ENCODE data around the gene NFKBIB. TPM values are rescaled to one million over a fixed set of nuclear protein-coding genes. Genes with fewer than 3 reads are reported as not detected.

NFKBIB gene
- total RNA-seq, 1 experiment from 2014 or later: 43.7 TPM

DNA sequence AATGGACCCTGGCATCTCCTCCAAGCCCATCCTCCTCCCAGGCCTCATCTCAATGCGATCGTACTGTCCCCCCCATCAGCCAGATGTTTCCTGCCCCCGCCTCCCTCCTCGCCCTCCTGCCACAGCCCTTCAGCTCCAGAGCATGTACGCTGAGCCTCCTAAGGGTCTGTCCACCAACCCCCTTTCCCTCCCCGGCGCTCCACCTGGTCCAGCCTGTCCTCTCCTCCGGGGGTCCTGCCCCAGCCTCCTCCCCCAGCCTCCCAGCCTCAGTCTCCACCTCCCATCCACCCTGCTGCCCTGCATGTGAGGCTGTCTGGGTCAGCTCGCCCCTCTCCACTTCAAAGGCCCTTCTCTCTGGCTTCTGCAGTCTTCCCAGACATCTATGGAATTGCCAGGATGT is 4.8 kb upstream of the NFKBIB start:
- POLR2A ChIA-PET (ENCODE audit: unreplicated experiment): no interaction called here
- Histone ChIP-seq H3K4me2 (ENCODE audit: low read length) (no peak overlapping the region), H3K79me2 (ENCODE audit: low read length) (peaks cover 11% of the 10 kb centered on the region; the same call in 1 of the 2 replicates), H3F3A (ENCODE audit: low read length, unreplicated experiment) (no peaks in the 10 kb centered on the region), H3K4me1 (ENCODE audit: insufficient read depth, low read length) (0 out of 2 replicates have a peak, but pooled peaks cover 3% of the 10 kb centered on the region), H4K20me1 (ENCODE audit: low read length) (no peaks in the 10 kb centered on the region), H2AFZ (ENCODE audit: low read length) (no peak overlapping the region), H3K36me3 (ENCODE audit: low read depth, low read length) (no peaks in the 10 kb centered on the region), H3K9me2 (replicated peaks; ENCODE audit: low read length) (no peaks in the 10 kb centered on the region), H3K27me3 (ENCODE audit: low read length) (no peaks in the 10 kb centered on the region), H3K9ac (ENCODE audit: low read length) (no peak overlapping the region), H3K4me3 (ENCODE audit: low read length) (no peak overlapping the region), H3K9me3 (ENCODE audit: low read length) (no peaks in the 10 kb centered on the region), H3K27ac (ENCODE audit: low read length) (no peak overlapping the region)
- CTCF ChIA-PET: no interaction called here
- no TSS peak for BruUV-seq (replicated peaks)
- ATAC-seq: no peak
- DNase-seq: no peak
- intact Hi-C loops (cut with micrococcal nuclease): loop anchor here (5.0 kb wide), 1 partner anchor 43 kb away; no protein-coding TSS in a partner anchor
- TF ChIP-seq EZH2 (IDR thresholded peaks at IDR 0.05; ENCODE audit: low read length, unreplicated experiment): no peak

GRCh38 chr19:38898788-38899446 is 852 bp upstream of the NFKBIB start:
- intact Hi-C loops (cut with micrococcal nuclease): loop anchor here (1.0 to 5.0 kb wide), 2 partner anchors 31 to 47 kb away; partner anchors contain the start of genes MRPS12 and SARS2
- DNase-seq: peak; percentile 14
- no peak overlapping the region for H3K27ac ChIP-seq (ENCODE audit: low read length)
- H4K20me1 ChIP-seq (ENCODE audit: low read length): no peaks in the 10 kb centered on the region
- H3K4me3 ChIP-seq (ENCODE audit: low read length): peak overlapping the region; percentile 78
- H3K4me1 ChIP-seq (ENCODE audit: insufficient read depth, low read length): 0 out of 2 replicates have a peak, but pooled peaks cover 3% of the 10 kb centered on the region
- no peaks in the 10 kb centered on the region for H3K36me3 ChIP-seq (ENCODE audit: low read depth, low read length)
- peak; percentile 8; the same call in 1 of the 2 replicates for ATAC-seq
- H3K9ac ChIP-seq (ENCODE audit: low read length): peak overlapping the region; percentile 73
- H3K79me2 ChIP-seq (ENCODE audit: low read length): peaks cover 29% of the 10 kb centered on the region
- POLR2A ChIA-PET (ENCODE audit: unreplicated experiment): interaction anchor here (0.6 kb wide), 1 partner anchor 240 kb away, joined by 9 read pairs; no protein-coding TSS in a partner anchor
- BruUV-seq (replicated peaks): TSS peak; percentile 57
- CTCF ChIA-PET: no interaction called here
- no peaks in the 10 kb centered on the region for H3K9me3 ChIP-seq (ENCODE audit: low read length)
- no peaks in the 10 kb centered on the region for H3K9me2 ChIP-seq (replicated peaks; ENCODE audit: low read length)
- H3F3A ChIP-seq (ENCODE audit: low read length, unreplicated experiment): no peaks in the 10 kb centered on the region
- H2AFZ ChIP-seq (ENCODE audit: low read length): peak overlapping the region; percentile 83
- TF ChIP-seq EZH2 (IDR thresholded peaks at IDR 0.05; ENCODE audit: low read length, unreplicated experiment) (no peak), EZH2phosphoT487 (IDR thresholded peaks at IDR 0.05; ENCODE audit: borderline replicate concordance, low read length) (no peak)
- TF ChIP-seq, protein P1, sequence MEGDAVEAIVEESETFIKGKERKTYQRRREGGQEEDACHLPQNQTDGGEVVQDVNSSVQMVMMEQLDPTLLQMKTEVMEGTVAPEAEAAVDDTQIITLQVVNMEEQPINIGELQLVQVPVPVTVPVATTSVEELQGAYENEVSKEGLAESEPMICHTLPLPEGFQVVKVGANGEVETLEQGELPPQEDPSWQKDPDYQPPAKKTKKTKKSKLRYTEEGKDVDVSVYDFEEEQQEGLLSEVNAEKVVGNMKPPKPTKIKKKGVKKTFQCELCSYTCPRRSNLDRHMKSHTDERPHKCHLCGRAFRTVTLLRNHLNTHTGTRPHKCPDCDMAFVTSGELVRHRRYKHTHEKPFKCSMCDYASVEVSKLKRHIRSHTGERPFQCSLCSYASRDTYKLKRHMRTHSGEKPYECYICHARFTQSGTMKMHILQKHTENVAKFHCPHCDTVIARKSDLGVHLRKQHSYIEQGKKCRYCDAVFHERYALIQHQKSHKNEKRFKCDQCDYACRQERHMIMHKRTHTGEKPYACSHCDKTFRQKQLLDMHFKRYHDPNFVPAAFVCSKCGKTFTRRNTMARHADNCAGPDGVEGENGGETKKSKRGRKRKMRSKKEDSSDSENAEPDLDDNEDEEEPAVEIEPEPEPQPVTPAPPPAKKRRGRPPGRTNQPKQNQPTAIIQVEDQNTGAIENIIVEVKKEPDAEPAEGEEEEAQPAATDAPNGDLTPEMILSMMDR (conservative IDR thresholded peaks at IDR 0.05; ENCODE audit: low read depth, low read length): no peak
- peak overlapping the region; percentile 94 for H3K4me2 ChIP-seq (ENCODE audit: low read length)
- H3K27me3 ChIP-seq (ENCODE audit: low read length): no peaks in the 10 kb centered on the region

- Histone ChIP-seq H3K27ac (ENCODE audit: low read length) (0 out of 2 replicates have a peak overlapping the region, but pooled peaks have one; percentile 12), H3K27me3 (ENCODE audit: low read length) (no peaks in the 10 kb centered on the region), H3K9me2 (replicated peaks; ENCODE audit: low read length) (no peaks in the 10 kb centered on the region), H3K4me2 (ENCODE audit: low read length) (peak overlapping the region; percentile 98), H3K9me3 (ENCODE audit: low read length) (no peaks in the 10 kb centered on the region), H4K20me1 (ENCODE audit: low read length) (no peaks in the 10 kb centered on the region), H3K4me1 (ENCODE audit: insufficient read depth, low read length) (0 out of 2 replicates have a peak, but pooled peaks cover 3% of the 10 kb centered on the region), H3K9ac (ENCODE audit: low read length) (peak overlapping the region; percentile 77), H3K36me3 (ENCODE audit: low read depth, low read length) (no peaks in the 10 kb centered on the region), H2AFZ (ENCODE audit: low read length) (peak overlapping the region; percentile 73), H3F3A (ENCODE audit: low read length, unreplicated experiment) (no peaks in the 10 kb centered on the region), H3K4me3 (ENCODE audit: low read length) (peak overlapping the region; percentile 78), H3K79me2 (ENCODE audit: low read length) (peaks cover 29% of the 10 kb centered on the region)
- no peak for DNase-seq
- BruUV-seq (replicated peaks): TSS peak; percentile 76
- ChIA-PET POLR2A (ENCODE audit: unreplicated experiment) (interaction anchor here (0.5 to 0.8 kb wide), 3 partner anchors 31 to 183 kb away, joined by 3 to 6 read pairs (median 5); partner anchors contain the start of gene MRPS12), CTCF (interaction anchor here (1.9 kb wide), 1 partner anchor 30 kb away, joined by 7 read pairs; the partner anchor contains the start of genes MRPS12 and SARS2)
- intact Hi-C loops (cut with micrococcal nuclease): no loop called here
- TF ChIP-seq EZH2 (IDR thresholded peaks at IDR 0.05; ENCODE audit: low read length, unreplicated experiment): no peak
- no peak for TF ChIP-seq EZH2phosphoT487 (IDR thresholded peaks at IDR 0.05; ENCODE audit: borderline replicate concordance, low read length)
- TF ChIP-seq, protein P1 (conservative IDR thresholded peaks at IDR 0.05; ENCODE audit: low read depth, low read length): no peak
- ATAC-seq: no peak
Measured at GRCh38 chr19:38900202-38900629, 447 bp downstream of the NFKBIB start.

All from PC-3 (cell line).